GM18909 (cell line): ENCODE data around the gene FYCO1.

ENCODE experiments used
- ATAC-seq: cut with Tn5 transposase; IDR thresholded peaks from one replicate; pipeline ENCODE4 v1.9.1; 2021; ENCODE audit warnings: mild to moderate bottlenecking; ENCODE audit not compliant: unreplicated experiment, poor library complexity

Gene FYCO1

DNA sequence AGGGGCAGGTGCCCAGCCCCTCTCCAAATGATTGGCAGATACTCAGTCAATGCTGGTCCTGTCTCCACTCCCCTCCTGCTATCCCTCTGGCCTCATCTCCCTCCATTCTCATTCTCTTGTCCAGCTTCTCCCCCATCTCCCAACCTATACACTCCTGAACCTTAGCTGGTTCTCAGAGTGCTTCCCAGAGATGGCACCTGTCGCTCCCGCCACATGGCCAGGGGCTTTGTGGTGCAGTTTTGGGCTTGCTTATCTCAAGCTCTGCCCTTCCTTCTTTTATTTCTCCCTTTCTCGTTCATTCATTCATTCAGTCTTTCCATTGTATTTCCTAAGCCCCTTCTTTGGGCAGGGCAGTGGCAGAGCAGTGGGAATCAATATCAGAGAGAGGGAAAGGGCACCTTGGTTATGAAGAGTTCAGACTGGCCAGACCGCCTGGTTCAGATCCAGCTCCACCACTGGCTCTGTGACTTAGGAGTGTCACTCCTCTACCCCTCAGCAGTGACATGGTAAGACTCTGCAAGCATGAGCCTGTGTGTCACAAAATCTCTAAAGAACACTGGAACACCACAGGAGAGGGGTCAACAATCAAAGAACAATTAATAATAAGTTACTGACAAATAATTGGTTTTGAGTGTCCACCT lies 72.6 kb downstream of the FYCO1 start:
- ATAC-seq = no peak

DNA sequence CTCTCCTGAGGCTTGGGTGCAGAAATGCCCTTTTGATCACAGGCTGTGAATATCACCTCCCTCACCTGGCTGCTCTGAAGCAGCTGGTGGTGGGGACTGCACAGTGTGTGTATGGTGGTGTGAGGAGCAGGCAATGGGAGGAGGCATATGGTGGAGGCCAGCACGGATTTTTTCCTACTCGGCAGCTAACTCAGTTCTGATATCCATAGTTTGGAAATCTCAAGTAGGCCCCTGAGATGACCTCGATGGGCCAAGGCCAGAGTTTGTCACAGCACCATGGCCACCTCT lies 73.6 kb downstream of the FYCO1 start:
- ATAC-seq = no peak

DNA sequence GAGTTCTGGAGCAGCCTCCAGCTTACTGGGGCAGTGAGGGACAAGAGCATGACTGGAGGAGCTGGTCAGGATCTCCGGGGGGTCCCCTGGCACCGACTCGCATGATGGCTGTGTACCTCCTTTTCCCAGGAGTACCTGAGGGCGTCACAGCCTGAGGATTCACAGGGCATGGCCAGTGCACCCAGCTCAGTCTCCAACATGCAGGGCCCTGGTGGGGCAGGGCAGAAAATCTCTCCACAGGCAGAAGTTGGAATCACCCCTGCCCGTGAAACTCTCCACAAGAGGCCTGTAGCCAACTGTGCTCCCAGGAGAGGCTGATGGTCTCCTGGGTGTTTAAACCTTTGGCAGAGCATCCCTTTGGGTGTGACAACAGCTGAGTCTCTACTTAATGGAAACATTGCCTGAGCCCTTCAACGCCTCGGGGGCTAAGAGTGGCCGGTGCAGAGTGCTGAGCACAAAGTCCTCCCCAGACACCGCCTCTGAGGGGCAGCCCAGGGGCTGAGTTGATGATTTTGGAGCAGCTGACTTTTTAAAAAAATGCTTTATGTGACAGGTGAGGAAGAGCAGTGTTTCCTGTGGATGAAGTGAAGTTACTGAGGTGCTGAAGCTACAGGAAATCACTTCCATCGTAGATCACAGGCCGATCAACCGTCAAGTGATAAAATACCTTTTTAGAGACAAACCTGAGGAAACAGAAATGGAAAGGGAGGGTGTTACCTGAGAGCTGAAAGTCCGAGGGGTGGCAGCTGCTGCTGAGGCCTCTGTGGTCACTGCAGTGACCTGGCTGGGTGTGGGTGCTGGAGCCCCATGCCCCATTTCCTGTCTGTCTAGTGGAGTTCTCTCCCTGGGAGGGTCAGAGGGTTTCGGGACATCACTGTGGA lies 74.2 kb downstream of the FYCO1 start:
- no peak for ATAC-seq

- no peak for ATAC-seq
Measured at GRCh38 chr3:45917146-45917898, 78.3 kb downstream of the FYCO1 start.

DNA sequence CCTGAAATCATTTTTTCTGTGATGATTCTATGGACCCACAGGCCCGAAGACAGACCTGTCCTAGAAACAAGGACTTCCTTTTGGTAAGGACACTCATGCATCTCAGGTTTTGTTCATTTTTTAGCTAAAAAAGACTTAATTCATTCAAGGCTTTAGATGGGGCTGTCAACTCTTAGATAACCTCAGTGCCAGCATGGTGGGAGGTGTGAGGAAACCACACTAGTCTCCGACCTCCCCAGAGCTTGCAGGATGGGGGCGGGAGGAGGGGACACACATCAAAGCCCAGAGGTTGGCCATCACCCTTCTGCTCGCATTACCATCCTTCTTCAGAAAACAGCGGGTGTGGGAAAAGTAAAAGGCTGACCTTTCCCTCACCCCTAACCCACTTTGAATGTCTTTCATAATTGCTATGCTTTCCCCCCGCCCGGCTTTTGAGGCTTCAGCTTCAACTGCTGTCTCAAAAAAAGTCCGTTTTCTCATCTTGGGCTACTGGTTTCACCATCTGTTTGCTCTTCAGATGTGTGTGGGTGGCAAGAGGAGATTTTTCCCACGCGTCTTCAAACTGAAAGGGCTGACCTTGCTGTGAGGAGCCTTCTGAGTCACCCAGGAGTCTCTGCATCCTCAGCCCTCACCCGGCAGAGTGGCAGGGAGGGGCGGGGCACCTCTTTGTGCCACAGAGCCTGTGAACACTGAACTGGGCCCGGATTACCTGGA lies 79.9 kb downstream of the FYCO1 start:
- peak; percentile 88 for ATAC-seq

DNA sequence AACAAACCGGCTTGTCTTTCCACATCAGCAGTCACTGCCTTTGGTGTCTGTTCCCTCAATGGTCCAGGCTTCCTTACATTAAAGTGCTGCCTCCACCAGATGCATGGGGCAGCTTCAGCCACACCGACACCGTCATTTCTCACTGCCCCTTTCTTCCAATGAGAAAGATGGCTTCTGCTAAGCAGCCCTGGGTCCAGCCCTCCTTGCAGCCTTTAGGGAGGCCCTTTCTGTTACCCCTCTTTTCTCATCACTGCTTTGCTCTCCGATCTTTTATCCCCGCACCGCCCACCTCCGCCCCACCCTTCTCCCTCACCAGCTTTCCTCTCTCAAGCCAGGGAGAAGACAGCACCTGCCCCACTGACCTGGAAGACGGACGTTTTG lies 80.6 kb downstream of the FYCO1 start:
- no peak for ATAC-seq

GRCh38 chr3:45914362-45915058 lies 81.1 kb downstream of the FYCO1 start:
- no peak for ATAC-seq

DNA sequence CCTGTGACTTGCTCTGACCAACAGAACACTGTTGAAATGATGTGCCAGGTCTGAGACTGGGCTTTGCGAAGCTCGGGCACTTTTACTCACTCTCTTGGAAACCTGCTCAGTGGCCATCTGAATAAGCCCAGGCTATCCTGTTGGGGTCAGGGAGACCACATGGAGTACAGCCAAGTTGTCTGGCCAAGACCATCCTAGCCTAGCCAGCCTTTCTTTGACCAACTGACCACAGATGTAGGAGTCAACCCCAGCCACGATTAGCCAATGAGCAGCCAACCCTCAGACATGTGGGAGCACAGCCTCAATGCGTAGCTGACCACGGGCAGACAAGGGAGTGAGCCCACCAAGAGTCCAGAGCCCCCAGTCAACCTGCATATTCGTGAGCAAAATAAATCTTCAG lies 83.2 kb downstream of the FYCO1 start:
- ATAC-seq = no peak

- no peak for ATAC-seq
Measured at GRCh38 chr3:45911511-45912226, 84.0 kb downstream of the FYCO1 start.

DNA sequence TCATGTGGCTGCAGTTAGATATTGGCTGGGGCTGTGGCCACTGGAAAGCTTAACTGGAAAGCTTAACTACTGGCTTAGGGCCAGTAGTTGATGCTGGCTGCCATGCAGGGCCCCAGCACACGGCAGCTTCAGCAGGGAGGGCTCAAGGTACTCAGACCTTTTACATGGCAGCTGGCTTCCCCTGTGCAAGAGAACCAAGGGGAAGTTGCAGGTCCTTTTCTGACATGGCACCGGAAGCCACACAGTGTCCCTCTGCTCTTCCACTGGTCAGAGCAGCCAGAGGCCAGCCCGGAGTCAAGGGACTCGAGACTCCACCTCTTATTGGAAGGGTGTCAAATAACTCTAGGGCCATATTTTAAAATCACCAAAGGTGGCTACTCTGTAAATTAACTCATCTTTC lies 84.7 kb downstream of the FYCO1 start:
- no peak for ATAC-seq

DNA sequence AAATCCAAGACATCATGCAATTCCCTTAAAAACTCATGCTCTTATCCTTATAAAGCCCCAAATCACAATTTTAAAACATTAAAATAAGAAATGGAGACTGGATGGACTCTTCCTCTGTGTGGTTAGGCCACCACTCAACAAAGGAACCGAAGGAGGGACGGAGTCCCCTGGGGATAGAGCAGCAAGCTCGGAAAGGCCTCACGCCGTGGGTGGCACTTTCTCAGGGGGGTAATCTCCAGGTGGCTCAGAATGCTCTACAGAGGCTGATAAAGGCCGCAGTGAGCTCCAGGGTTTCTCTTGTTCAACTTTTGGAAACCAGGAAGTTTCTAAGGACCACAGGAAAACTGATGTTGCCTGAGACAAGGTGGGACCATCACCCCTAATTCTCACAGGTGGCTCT lies 86.1 kb downstream of the FYCO1 start:
- ATAC-seq = no peak

- ATAC-seq = no peak
Measured at GRCh38 chr3:45908761-45909160, 86.9 kb downstream of the FYCO1 start.

GRCh38 chr3:45907769-45908705 lies 87.6 kb downstream of the FYCO1 start:
- no peak for ATAC-seq

GRCh38 chr3:45906681-45907407 lies 88.8 kb downstream of the FYCO1 start:
- ATAC-seq = no peak

DNA sequence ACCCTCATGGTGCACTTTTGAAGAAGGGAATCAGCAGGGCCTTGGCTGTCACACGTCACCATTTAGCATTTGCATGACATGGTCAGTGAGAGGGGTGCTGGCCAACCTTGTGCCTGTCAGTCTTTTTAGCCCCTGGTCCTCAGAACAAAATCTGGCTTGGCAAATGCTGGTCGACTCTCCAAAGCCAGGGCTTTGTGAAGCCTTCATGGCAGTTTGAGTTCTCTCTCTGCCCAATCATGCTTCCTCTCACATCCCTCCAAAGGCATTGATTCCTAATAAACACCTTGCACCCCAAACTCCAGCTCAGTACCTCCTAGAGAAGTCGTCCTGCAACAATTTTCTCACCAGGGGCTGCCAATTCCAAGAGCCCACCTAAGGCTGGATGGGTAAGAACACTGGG lies 89.9 kb downstream of the FYCO1 start:
- no peak for ATAC-seq

- ATAC-seq = no peak
Measured at GRCh38 chr3:45904931-45905330, 90.7 kb downstream of the FYCO1 start.

GRCh38 chr3:45896956-45897355 lies 98.7 kb downstream of the FYCO1 start:
- ATAC-seq = no peak
